ENCODE results near the gene PBX3.

- TF ChIP-seq CTCF (conservative IDR thresholded peaks at IDR 0.05 in 1 of 2, IDR thresholded peaks at IDR 0.05 in 1 of 2; ENCODE audit: low read depth in 1 of 2, low read length in 2 of 2) (no peak), EZH2 (IDR thresholded peaks at IDR 0.05; ENCODE audit: low read length, missing control alignments) (no peak)
These were observed 142.6 kb downstream of the PBX3 start for GRCh38 chr9:125889476-125890419.
